Colonic mucosa (tissue), 4 donors: ENCODE results near the gene CLIC1. TPM values are rescaled to one million over a fixed set of nuclear protein-coding genes. Genes with fewer than 3 reads are reported as not detected.

ENCODE experiments used
- DNase-seq: peaks from one replicate; pipeline ENCODE4 v3.0.0-alpha.2; 2020
- H3K27ac ChIP-seq: fragments of 200-600 bp; one replicate; pipeline ENCODE4 v1.8.0; 2021
- H3K27me3 ChIP-seq: fragments of 200-600 bp; one replicate; pipeline ENCODE4 v1.8.0; 2021
- H3K36me3 ChIP-seq: fragments of 200-600 bp; one replicate; pipeline ENCODE4 v1.8.0; 2021
- H3K4me1 ChIP-seq: fragments of 200-600 bp; one replicate; pipeline ENCODE4 v1.8.0; 2021; ENCODE audit warnings: mild to moderate bottlenecking
- H3K4me3 ChIP-seq: fragments of 200-600 bp; one replicate; pipeline ENCODE4 v1.8.0; 2021
- H3K9ac ChIP-seq, 2 donors: one replicate each; pipeline ENCODE4 v1.7.0; 2013; ENCODE audit warnings: control low read depth in 2 of 2, low read depth in 2 of 2, low read length in 2 of 2
- H3K9me3 ChIP-seq: fragments of 200-600 bp; one replicate; pipeline ENCODE4 v1.8.0; 2021
- intact Hi-C: fragments of 100-400 bp; cut with DNase I; formaldehyde crosslinking; loops from one replicate; pipeline ENCODE4 v1.14.1; 2022
- total RNA-seq, 2 donors: library from RNA; stranded (reverse); fragmentation: NEBNext Ultra II Directional in 1 of 2; extraction: Animal tissue kit (Norgen Biotek cat#: 25700) in 1 of 2; gene quantifications; one replicate each; pipeline ENCODE4 v1.2.1, GENCODE V29; 2021
- TF ChIP-seq, protein P1 (sequence below): fragments of 200-600 bp; IDR thresholded peaks from one replicate; pipeline ENCODE4 v1.8.0; 2022; ENCODE audit warnings: antibody characterized with exemption, mild to moderate bottlenecking
- donor health status: healthy.
- donor health status: DM: no; HTN: no; CAD: no.
- donor health status: DM: no; HTN: no; CAD: no.

The CLIC1 gene
- total RNA-seq, 2 donors from 2014 or later = 622 to 646 TPM

DNA sequence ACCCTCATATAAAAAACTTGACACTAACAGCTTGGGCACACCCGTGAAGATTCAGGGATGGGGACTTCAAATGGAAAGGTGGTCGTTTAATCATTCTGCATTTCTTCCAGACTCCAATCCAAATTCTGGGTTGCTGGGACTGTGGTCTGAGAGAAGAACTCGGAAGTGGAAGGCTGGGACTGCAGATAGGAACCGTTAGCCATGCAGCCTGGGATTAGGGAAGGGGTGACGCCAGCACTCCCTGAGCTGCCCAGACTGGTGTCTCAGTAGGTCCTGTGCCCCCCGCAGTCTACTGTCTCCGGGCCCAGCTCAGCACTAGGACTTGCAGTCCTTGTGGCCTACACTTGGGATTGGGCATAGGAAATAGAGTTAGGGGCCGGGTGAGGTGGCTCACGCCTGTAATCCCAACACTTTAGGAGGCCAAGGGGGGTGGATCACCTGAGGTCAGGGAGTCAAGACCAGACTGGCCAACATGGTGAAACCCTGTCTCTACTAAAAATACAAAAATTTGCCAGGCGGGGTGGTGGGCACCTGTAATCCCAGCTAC, 511 bp upstream of the CLIC1 start:
- peak overlapping the region; percentile 95 to 100 for H3K9ac ChIP-seq
- peaks cover 11% of the 10 kb centered on the region for H3K36me3 ChIP-seq
- no peaks in the 10 kb centered on the region for H3K9me3 ChIP-seq
- H3K4me3 ChIP-seq = peak overlapping the region; percentile 74
- peak overlapping the region; percentile 86 for H3K27ac ChIP-seq
- H3K4me1 ChIP-seq = peaks cover 10% of the 10 kb centered on the region
- no peaks in the 10 kb centered on the region for H3K27me3 ChIP-seq
- peak; percentile 29 for DNase-seq
- TF ChIP-seq, protein P1, sequence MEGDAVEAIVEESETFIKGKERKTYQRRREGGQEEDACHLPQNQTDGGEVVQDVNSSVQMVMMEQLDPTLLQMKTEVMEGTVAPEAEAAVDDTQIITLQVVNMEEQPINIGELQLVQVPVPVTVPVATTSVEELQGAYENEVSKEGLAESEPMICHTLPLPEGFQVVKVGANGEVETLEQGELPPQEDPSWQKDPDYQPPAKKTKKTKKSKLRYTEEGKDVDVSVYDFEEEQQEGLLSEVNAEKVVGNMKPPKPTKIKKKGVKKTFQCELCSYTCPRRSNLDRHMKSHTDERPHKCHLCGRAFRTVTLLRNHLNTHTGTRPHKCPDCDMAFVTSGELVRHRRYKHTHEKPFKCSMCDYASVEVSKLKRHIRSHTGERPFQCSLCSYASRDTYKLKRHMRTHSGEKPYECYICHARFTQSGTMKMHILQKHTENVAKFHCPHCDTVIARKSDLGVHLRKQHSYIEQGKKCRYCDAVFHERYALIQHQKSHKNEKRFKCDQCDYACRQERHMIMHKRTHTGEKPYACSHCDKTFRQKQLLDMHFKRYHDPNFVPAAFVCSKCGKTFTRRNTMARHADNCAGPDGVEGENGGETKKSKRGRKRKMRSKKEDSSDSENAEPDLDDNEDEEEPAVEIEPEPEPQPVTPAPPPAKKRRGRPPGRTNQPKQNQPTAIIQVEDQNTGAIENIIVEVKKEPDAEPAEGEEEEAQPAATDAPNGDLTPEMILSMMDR = no peak
- intact Hi-C loops = loop anchor here (5.0 kb wide), 1 partner anchor 35 kb away; the partner anchor contains the start of gene ABHD16A

DNA sequence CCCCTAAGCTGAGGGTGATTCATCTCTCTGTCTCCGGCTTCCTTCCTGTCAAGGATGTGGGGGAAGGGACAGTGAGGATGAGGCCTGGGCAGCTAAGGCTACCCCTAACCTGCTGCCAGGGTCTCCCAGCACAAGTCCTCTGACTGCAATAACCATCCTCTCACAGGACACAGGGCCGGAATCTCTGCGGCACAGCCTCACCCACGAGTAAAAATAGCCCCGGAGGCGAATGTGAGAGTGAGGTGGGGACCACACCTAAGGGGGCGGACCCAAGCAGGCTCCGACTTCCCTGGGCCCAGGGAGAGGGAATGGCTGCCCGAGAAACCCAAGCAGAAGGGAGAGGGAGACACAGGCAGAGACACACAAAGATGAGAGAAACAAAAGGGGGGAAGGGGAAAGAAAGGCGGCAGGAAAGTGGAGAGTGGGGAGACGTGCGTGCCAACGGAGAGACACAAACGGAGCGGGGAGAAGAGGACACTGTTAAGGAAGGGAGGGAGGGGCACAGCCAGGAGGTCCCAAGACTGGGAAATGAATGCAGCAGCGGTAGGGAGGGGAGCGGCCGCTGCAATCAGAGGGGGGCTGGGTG, 1.4 kb downstream of the CLIC1 start:
- Histone ChIP-seq H3K27me3 (no peaks in the 10 kb centered on the region), H3K4me3 (peak overlapping the region; percentile 74), H3K4me1 (peaks cover 10% of the 10 kb centered on the region), H3K36me3 (peaks cover 14% of the 10 kb centered on the region), H3K9ac (peak overlapping the region; percentile 95 to 100), H3K9me3 (no peaks in the 10 kb centered on the region), H3K27ac (peak overlapping the region; percentile 86)
- intact Hi-C loops = loop anchor here (5.0 kb wide), 1 partner anchor 33 kb away; the partner anchor contains the start of gene ABHD16A
- TF ChIP-seq, protein P1 = no peak
- DNase-seq = peak; percentile 83

DNA sequence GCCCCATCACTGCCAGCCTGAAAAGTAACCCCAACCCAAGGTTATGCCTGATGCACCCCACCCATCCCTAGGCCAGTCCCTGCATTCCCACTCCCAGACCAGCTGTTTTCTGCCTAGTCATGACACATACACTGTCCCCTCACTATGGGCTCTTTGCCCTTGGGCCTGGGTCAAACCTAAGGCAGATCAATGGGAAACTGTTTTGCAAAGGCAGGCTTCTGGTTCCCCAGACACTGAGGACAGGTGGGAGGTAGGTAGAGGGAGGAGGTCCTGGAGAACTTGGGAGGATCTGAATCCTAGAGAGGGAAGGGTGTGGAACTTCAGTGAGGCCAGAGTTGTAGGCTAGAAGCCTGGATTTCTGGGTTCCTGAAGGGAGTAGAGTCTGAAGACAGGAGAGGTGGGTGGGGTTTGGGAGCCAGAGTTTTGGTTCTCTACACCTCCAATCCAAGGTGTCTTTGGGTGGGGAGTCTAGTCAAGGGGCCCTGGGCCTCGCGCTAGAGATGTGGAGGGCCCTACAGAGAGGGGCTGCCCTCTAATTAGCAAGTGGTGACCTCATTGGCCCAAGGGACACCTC, 2.0 kb downstream of the CLIC1 start:
- Histone ChIP-seq H3K27ac (peak overlapping the region; percentile 86), H3K4me3 (peak overlapping the region; percentile 74), H3K9ac (peak overlapping the region; percentile 95 to 100), H3K4me1 (peaks cover 10% of the 10 kb centered on the region), H3K9me3 (no peaks in the 10 kb centered on the region), H3K36me3 (peaks cover 14% of the 10 kb centered on the region), H3K27me3 (no peaks in the 10 kb centered on the region)
- no peak for DNase-seq
- intact Hi-C loops = no loop called here
- TF ChIP-seq, protein P1 = no peak

DNA sequence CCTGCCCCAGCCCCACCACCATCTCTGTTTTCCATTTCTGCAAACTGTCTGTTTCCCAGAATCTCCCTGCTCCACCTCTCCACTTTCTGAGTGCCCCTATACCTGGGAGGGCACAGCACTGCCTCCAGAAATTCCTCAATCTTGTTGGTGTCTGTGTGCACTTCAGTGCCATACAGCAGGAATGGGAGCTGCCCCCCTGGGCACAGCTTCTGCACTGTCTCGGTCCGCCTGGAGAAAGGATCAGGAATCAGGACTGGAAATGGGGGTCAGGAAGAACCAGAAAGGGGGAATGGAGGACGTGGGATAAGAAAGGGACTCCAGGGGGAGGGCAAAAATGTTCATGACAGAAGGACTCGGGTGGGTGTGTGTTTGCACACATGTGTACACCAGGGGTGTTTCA, 2.6 kb downstream of the CLIC1 start:
- no peak for DNase-seq
- Histone ChIP-seq H3K9ac (peak overlapping the region; percentile 95 to 100), H3K9me3 (no peaks in the 10 kb centered on the region), H3K4me3 (no peak overlapping the region), H3K36me3 (peaks cover 14% of the 10 kb centered on the region), H3K27ac (peak overlapping the region; percentile 86), H3K27me3 (no peaks in the 10 kb centered on the region), H3K4me1 (peaks cover 10% of the 10 kb centered on the region)
- TF ChIP-seq, protein P1 = no peak
- intact Hi-C loops = no loop called here

DNA sequence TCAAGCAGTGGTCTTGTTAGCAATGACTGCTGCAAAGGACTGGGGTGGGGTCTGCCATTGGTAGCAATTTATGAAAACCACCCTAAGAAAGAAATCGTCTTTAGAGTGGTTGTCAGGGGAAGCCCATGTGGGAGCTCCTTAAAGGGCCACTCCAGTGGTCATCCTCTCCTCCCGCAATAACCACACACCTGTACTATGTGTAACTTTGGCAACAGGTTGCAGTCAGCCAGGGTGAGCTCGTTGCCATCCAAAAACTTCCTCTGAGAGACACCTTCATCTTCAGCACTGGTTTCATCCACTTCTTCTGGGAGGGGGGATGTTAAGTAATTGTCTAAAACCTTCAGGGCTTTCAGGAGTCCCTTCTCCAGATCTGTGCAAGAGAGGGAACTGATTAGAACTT, 4.3 kb downstream of the CLIC1 start:
- Histone ChIP-seq H3K4me3 (no peak overlapping the region), H3K9me3 (no peaks in the 10 kb centered on the region), H3K27me3 (no peaks in the 10 kb centered on the region), H3K36me3 (peaks cover 14% of the 10 kb centered on the region), H3K4me1 (peaks cover 13% of the 10 kb centered on the region), H3K9ac (peak overlapping the region in 1 of 2 donors; percentile 14), H3K27ac (peak overlapping the region; percentile 23)
- TF ChIP-seq, protein P1 = no peak
- no peak for DNase-seq
- intact Hi-C loops = no loop called here
